HG02870 (cell line): ENCODE measurements around the gene DHX34.
"Not testable (repeated sequence)": the region's sequence is repeated elsewhere in the genome, so short reads cannot be mapped to it uniquely, and the experiment has no call there.

Source experiments
- ATAC-seq: cut with Tn5 transposase; IDR thresholded peaks from one replicate; pipeline ENCODE4 v1.9.1; 2021; ENCODE audit warnings: mild to moderate bottlenecking, moderate library complexity; ENCODE audit not compliant: unreplicated experiment

DHX34 gene

DNA sequence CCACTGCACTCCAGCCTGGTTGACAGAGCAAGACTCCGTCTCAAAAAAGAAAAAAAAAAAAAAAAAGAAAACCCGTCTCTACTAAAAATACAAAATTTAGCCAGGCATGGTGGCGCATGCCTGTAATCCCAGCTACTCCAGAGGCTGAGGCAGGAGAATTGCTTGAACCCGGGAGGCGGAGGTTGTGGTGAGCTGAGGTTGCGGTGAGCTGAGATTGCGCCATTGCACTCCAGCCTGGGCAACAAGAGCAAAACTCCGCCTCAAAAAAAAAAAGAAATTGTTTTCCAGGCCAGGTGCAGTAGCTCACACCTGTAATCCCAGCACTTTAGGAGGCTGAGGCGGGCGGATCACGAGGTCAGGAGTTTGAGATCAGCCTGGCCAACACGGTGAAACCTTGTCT lies 37.5 kb downstream of the DHX34 start:
- not testable (repeated sequence) for ATAC-seq

DNA sequence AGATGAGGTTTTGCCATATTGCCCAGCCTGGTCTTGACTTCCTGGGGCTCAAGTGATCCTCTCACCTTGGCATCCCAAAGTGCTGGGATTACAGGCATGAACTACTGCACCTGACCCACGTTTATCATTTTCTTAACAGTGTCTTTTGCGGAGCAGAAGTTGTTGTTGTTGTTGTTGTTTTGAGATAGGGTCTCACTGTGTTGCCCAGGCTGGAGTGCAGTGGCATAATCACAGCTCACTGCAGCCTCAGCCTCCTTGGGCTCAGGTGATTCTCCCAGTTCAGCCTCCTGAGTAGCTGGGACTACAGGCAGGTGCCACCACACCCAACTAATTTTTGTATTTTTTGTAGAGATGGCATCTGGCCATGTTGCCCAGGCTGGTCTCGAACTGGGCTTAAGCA lies 38.5 kb downstream of the DHX34 start:
- ATAC-seq = not testable (repeated sequence)

DNA sequence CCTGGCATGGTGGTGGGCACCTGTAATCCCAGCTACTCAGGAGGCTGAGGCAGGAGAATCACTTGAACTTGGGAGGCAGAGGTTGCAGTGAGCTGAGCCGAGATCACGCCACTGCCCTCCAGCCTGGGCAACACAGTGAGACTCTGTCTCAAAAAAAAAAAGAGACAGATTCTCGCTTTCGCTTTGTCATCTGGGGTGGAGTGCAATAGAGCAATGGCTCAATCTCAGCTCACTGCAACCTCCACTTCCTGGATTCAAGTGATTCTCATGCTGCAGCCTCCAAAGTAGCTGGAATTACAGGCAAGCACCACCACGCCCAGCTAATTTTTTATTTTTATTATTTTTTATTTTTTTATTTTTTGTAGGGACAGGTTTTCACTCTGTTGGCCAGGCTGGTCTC lies 39.6 kb downstream of the DHX34 start:
- ATAC-seq = not testable (repeated sequence)

DNA sequence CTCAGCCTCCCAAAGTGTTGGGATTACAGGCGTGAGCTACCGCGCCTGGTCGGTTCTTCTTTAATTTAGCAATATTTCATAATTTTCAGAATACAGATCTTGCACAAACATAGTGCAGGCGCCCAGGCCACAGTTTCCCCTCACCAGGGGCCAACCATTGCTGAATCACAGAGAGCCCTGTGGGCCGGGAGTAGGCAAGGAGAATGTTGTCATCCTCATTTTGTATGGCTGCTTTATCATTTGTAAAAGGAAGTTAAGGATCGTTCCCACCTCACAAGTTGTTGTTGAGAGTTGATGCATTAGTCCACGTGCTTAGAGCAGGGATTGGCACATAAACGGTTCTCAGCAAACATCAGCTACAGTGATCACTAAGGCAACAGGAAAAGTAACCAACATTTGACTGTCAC lies 40.0 kb downstream of the DHX34 start:
- no peak for ATAC-seq

DNA sequence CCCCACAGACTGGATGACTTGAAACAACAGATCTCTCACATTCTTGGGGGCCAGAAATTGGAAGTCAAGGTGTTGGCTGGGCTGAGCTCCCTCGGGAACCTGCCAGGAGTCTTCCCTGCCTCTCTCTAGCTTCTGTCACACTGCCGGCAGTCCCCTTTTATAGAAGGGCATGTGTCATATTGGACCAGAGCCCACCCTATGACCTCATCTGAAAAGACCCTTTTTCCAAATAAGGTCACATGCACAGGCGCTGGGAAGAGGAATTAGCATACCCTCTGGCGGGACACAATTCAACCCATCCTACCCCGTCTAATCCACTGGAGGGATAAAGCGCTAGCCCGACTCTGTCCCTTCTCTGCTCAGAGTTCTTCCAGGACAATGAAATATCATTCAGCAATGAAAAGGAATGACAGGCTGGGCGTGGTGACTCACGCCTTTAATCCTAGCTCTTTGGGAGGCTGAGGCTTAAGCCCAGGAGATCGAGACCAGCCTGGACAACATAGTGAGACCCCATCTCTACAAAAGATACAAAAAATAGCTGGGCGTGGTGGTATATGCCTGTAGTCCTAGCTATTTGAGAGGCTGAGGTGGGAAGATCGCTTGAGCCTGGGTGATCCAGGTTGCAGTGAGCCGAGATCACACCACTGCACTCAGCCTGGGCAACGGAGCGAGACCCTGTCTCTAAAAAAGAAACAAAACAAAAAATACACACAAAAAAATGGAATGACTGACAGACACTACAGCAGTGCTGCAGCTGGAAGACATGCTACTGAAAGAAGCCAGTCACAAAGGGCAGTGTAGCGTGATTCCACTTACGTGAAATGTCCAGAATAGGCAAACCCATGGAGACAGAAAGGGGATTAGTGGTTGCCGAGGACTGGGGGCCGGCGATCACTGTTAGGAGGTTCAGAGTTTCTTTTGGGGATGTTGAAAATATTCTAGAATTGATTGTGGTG lies 41.7 kb downstream of the DHX34 start:
- no peak for ATAC-seq

DNA sequence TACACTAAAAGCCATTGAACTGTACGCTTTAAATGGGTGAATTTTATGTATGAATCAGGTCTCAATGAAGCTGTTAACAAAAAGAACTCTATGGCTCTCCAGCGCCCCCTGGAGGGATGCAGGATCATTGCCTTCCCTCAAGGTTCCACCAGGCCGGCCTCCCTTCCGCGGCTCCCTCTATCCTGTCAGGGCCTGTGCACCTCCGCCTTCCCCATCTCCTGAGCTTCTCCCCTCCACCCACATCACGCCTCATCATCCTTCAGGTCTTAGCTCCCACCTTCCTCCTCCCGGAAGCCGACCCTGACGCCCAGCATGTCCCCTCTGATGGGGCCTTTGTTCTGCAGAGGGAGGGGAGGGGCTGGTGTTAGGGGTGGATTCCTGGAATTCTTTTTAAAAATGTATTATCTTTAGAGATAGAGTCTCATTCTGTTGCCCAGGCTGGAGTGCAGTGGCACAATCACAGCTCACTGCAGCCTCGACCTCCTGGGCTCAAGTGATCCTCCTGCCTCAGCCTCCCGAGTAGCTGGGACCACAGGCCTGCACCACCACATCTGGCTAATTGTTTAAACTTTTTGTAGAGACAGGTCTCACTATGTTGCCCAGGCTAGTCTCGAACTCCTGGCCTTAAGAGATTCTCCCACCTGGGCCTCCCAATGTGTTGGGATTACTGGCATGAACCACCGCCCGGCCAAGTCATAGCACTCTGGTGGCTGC lies 42.6 kb downstream of the DHX34 start:
- no peak for ATAC-seq

DNA sequence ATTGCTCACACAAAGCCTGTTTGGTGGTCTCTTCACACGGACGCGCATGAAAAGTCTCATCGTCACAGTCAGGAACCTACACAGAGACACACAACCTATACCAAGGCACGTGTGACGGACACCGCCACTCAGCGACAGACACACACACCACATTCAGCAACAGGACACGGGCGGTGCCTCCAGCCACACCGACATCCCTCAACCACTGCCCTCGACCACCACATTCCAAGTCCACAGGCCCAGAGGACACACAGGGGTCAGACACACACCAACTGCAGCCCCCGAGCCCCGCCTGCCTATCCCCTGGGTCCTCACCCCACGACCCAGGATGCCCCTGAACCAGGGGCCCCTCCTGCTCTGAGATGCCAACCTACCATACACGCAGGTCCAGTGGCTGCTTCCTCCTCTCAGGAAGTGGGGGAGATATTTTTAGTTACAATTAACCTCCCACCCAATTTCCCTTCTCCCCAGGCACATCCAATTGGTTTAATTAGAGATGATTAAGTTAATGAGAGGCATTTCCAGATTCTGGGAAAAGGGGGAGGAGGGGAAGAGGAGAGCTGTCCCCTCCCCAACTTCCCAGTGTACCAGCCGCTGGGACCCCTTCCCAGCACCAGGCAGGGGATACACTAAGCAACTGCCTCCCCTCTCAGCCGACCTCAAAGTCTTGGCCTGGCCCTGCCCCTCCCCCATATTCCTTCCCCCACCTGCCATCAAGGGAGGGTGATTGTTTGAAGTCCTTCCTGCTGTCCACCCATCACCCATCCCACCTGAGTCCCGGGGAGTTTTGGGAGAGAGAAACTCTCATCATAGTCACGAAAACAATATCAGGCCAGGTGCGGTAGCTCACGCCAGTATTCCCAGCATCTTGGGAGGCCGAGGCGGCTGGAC lies 49.8 kb downstream of the DHX34 start:
- ATAC-seq = no peak

DNA sequence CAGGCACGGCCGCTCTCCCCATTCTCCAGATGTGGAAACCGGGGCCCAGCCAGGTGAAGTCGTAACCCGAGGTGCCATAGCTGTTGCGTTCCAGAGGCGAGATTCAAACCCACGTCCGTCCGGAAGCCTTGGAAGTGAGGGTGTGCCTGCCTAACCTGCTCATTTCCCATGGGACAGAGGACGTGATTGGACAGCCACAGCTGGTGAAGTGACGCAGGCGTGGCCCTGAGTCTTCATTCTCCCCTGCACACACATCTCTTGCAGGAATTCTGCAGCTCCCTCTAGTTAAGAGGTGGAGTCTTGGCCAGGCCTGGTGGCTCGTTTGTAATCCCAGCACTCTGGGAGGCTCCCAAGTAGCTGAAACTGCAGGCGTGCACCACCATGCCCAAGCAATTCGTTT lies 53.4 kb downstream of the DHX34 start:
- no peak for ATAC-seq

DNA sequence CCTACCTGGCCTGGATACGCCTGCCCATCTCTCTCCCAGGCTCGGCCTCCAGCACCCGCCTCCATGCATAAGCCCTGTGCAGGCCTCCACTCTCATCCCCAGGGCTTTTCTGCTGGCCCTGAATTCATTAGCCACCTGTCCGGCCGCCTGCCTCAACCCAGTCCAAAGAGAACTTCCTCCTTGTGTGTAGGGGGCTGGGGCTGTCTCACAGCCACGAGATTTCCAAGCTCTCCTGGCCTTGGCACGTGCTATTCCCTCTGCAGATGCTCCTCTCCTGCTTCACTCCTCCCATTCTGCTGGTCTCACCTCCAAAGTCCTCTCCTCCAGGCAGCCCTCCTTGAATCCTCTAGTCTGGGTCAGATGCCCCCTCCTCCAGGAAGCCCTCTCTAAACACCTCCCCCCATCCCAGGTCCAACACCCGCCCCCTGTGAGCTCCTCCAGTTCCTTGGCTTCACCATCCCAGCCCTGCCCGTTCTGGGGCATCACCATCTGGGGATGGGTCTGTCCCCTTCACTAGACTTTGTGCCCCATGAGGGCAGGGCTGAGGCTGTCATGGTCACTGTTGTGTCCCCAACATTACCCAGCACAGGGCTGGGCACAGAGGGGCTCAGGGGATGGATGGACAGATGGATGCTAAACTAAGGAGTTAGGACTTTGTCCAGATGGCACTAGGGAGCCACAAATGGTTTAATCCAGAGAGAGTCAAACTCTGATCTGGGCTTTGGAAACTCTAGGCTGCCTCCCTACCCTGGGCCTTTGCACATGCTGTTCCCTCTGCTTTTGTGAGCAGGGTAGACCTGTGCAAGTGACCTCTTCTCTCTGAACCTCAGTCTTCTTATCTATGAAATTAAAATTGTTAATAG lies 55.5 kb downstream of the DHX34 start:
- ATAC-seq = no peak

DNA sequence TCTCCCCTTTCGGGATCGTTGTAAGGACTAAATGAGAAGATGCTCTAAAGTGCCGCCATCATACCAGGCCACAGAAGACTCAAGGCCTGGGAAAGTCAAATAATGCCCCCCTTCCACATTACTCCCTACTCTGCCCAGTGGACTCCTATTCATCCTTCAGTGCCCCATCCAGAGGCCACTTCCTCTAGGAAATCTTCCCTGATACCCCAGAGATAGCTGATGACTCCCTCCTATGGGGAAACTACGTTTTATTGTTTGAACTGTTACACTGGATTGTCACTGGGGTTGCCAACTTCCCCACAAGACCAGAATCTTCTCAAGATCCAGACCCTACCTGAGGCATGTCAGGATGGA lies 56.1 kb downstream of the DHX34 start:
- no peak for ATAC-seq

DNA sequence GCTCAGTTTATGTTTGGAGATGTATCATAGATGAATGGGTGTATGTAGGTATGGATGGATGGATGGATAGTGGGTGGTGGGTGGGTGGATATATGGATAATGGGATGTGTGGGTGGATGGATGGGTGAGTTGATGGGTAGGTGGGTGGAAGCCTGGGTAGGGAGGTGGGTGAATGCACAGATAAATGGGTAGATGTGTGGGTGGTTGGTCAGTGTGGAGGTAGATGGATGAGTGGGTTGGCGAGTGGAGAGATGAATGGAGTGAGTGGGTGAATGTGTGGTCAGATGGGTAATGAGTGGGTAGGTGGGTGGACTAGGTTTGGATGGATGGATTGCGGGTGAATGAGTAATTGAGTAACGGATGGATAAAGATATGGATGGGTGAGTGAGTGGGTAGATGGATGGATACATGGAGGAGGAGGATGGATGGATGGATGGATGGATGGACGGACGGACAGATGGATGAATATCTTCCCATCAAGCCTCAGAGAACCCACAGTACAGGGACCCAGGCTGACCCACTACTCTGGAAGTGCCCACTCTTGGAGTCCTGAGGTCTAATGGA lies 56.8 kb downstream of the DHX34 start:
- ATAC-seq = no peak

DNA sequence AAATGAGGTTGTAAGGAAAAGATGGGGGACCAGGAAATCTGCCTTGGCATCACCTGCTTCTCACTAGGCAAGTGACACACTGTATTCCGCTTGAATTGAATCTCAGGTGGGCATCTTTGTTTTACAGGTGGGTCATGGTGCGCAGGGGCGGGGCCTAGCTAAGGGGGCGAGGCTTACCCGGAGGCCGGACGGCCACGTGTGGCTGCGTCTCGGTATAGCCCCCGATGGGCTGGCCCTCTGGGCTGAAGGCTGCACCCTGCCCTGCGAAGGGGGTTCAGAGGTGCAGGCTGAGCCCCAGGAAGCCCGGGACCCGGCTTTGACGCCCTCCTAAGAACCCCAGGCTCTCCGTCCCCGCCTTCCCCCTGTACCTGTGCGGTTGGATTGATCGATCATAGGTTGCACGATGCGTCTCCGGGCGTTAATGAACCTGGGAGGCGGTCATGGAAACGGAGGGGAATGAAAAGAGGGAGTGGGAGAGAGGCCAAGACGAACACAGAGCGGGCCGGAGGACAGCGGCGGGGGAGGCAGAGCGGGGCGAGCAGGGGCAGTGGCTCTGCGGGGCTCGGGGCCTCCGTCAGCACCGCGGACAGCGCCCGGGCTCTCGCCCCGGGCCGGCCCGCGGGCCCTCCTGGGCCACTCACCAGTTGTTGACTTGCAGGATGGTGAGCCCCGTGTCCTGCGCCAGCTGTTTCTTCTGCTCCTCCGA lies 57.7 kb downstream of the DHX34 start:
- ATAC-seq = no peak

DNA sequence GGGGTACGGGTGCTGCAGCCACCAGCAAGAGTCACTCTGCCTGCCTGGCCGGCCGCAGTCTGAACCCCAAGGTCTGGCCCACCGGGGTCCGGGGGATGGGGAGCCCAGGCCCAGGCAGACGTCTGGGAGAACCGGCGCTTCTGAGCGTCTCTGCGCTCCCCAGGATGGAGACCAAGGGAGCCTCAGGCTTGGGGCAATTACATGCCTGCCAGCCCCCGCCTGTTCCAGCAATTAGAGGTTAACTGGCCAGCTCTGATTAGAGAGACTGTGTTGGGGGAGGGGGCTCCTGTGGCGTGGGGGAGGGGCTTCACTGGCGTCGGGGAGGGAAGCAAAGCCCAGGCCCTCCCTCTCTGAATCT lies 58.3 kb downstream of the DHX34 start:
- ATAC-seq = no peak

DNA sequence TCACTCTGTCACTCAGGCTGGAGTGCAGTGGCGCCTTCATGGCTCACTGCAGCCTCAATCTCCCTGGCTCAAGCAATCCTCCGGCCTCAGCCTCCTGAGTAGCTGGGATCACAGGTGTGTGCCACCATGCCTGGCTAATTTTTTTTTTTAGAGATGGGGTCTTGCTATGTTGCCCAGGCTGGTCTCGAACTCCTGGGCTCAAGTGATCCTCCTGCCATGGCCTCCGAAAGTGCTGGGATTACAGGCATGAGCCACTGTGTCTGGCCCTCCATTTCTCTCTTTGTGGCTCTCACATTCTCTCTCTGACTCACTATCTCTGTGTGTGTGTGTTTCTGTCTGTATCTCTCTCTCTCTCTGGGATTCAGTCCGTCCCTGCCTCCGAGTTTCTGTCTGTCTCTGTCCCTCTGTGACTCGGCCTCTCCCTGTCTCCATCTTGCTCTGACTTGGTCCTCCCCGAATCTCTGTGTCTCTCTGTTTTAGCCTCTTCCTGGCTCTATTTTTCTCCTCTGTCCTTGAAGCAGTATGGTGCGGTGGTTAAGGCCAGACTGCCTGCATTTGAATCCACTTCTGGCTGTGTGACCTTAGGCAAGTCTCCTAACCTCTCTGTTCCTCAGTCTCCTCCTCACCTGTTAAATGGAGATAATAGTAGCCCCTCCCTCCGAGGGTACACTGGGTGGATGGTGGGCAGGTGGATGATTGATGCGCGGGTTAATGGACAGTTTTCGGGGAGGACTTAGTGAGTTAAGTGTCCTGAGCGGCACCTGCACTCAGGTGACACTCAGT lies 59.2 kb downstream of the DHX34 start:
- no peak for ATAC-seq

DNA sequence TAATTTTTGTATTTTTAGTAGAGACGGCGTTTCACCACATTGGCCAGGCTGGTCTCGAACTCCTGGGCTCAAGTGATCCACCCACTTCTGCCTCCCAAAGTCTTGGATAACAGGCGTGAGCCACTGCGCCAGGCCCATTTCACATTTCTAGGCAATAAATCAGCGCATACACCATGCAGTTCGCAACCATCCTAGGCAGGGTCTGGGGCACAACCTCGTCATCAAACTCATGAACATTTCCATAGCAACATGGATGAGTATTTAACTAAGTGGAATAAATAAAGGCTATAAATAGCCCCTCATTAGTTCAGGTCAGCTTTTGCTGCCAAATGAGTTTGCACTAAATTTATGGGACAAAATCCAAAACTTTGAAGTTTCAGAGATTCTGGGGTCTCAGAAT lies 62.0 kb downstream of the DHX34 start:
- no peak for ATAC-seq

DNA sequence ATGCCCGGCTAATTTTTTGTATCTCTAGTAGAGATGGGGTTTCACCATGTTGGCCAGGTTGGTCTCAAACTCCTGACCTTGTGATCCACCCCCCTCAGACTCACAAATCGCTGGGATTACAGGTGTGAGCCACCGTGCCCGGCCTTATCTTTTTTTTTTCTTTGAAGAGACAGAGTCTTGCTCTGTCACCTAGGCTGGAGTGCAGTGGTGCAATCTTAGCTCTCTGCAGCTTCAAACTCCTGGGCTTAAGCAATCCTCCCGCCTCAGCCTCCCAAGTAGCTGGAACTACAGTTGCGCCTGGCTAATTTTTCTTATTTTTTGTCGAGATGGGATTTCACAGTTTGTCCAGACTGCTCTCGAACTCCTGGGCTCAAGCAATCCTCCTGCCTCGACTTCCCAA lies 62.6 kb downstream of the DHX34 start:
- ATAC-seq = not testable (repeated sequence)

DNA sequence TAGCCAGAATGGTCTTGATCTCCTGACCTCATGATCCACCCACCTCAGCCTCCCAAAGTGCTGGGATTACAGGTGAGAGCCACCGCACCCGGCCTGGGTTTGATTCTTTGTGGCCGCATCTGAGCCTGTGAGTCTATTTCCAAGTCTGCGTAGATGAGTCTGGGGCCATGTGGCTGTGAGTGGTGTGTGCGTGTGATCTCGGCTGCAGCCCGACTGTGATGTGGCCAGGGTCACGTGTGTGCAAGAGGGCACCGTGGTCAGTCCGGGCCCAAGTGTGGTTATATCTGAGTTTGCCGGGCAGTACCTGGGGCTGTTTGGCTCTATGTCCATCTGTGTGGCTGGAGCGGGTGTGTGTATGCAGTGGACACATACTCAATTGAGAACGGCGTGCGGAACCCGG lies 64.8 kb downstream of the DHX34 start:
- ATAC-seq = no peak

DNA sequence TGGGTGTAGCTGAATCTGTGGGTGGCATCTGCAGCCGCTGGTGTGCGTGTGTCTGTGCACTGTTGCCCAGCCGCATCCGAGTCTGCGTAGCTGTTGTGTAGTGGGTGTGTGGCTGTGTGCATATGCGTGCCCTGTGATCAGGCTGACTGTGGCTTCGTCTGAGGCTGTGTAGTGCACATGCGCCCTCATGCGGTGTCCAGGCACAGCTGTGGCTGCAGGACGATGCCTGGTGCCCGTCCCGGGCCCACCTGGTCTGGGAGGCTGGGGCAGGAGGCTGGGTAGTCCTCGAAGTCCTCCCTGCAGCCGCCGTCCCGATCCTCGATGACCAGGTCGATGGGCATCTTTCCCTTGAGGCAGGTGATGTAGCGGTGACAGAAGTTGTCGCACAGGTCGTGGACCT lies 65.4 kb downstream of the DHX34 start:
- no peak for ATAC-seq
